Naive B cell (primary cell): ENCODE measurements around the gene WHRN. TPM values are rescaled to one million over a fixed set of nuclear protein-coding genes. Genes with fewer than 3 reads are reported as not detected.

Source experiments
- ATAC-seq, 2 donors: fragments of 150-1000 bp; cut with Tn5 transposase; 2 replicates each; pipeline ENCODE4 v1.10.0; 2021; ENCODE audit warnings: low read depth in 2 of 2, mild to moderate bottlenecking in 2 of 2, moderate library complexity in 2 of 2
- DNase-seq: peaks from one replicate; pipeline ENCODE4 v3.0.0; 2022
- H3K27ac Mint-ChIP-seq, 6 donors: one replicate each; pipeline ENCODE4 v1.8.0; 2020 to 2022; ENCODE audit warnings: mild to moderate bottlenecking in 6 of 6, mixed read lengths in 6 of 6, moderate library complexity in 5 of 6, inconsistent platforms in 2 of 6
- H3K27me3 Mint-ChIP-seq, 3 donors: one replicate each; pipeline ENCODE4 v1.8.0; 2021 to 2022; ENCODE audit warnings: mixed read lengths in 3 of 3, mild to moderate bottlenecking in 1 of 3
- H3K36me3 Mint-ChIP-seq, 2 donors: one replicate each; pipeline ENCODE4 v1.8.0; 2020 to 2022; ENCODE audit warnings: mixed read lengths in 2 of 2, inconsistent platforms in 1 of 2, mild to moderate bottlenecking in 1 of 2
- H3K4me1 Mint-ChIP-seq, 3 donors: one replicate each; pipeline ENCODE4 v1.8.0; 2020 to 2022; ENCODE audit warnings: mixed read lengths in 3 of 3, inconsistent platforms in 1 of 3, mild to moderate bottlenecking in 1 of 3, moderate library complexity in 1 of 3
- H3K4me3 Mint-ChIP-seq, 8 donors: one replicate each; pipeline ENCODE4 v1.8.0; 2020 to 2022; ENCODE audit warnings: mild to moderate bottlenecking in 8 of 8, mixed read lengths in 8 of 8, moderate library complexity in 8 of 8, inconsistent platforms in 2 of 8
- H3K9me3 Mint-ChIP-seq, 7 donors: one replicate each; pipeline ENCODE4 v1.8.0; 2020 to 2022; ENCODE audit warnings: mixed read lengths in 7 of 7, mild to moderate bottlenecking in 5 of 7, inconsistent platforms in 2 of 7, moderate library complexity in 1 of 7
- polyA plus RNA-seq, 6 donors: library from polyadenylated mRNA; unstranded; fragments of 300-500 nt; fragmentation: Illumina TruSeq; gene quantifications; one replicate each; pipeline ENCODE4 v1.2.3, GENCODE V29; 2021; ENCODE audit warnings: low read depth in 6 of 6

WHRN gene
- polyA plus RNA-seq, 6 donors from 2014 or later = 0.27 to 2.0 (median 0.95) TPM

DNA sequence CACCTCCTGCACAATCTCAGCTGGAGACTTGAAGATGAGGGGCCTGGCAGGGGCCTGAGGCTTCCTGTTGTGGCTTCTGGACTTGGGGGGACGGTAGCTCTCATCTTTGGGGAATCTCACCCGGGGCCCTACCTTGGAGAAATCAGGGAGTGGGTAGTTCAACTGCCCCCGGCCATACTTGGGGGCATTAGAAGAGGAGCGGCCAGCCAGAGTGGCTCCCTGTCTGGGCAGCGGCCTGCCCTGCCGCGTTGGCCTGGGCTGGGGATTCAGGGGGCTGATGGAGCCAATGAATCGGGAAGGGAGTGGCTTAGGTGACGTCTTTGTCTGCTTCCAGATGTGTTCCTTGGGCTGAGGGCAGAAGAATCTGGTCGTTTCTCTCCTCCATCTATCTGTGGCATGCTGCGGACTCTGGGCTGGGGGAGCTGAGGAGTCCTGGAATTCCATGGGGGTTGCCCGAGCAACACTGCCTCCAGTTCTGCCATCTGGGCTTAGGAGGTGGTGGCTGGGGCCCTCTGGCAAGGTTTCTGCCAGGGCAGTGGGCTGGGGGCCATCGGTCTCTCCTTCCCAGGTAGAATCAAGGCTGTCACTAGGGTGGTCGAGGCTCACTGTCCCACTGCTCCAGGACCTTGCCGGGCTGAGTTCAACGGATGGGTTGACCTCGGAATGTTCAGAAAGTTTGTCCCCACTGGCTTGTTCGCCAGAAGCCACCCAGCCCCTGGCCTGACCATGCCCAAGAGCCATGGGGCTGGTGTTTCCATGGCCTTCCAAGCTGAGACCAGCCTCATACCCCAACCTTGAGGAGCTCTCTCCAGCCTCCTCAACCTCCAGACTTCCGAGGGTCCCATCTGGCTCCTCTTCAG, 128.5 kb downstream of the WHRN start:
- Mint-ChIP-seq H3K9me3 (no peaks in the 10 kb centered on the region), H3K4me1 (peaks cover 53 to 92% (median 80%) of the 10 kb centered on the region in 3 donors), H3K36me3 (peaks cover 25 to 33% of the 10 kb centered on the region in 2 donors), H3K4me3 (peak overlapping the region in 2 of 8 donors; percentile 16 to 40), H3K27ac (peak overlapping the region in 5 of 6 donors; percentile 76 to 95 (median 79)), H3K27me3 (no peaks in the 10 kb centered on the region)
- no peak for ATAC-seq
- DNase-seq = no peak

DNA sequence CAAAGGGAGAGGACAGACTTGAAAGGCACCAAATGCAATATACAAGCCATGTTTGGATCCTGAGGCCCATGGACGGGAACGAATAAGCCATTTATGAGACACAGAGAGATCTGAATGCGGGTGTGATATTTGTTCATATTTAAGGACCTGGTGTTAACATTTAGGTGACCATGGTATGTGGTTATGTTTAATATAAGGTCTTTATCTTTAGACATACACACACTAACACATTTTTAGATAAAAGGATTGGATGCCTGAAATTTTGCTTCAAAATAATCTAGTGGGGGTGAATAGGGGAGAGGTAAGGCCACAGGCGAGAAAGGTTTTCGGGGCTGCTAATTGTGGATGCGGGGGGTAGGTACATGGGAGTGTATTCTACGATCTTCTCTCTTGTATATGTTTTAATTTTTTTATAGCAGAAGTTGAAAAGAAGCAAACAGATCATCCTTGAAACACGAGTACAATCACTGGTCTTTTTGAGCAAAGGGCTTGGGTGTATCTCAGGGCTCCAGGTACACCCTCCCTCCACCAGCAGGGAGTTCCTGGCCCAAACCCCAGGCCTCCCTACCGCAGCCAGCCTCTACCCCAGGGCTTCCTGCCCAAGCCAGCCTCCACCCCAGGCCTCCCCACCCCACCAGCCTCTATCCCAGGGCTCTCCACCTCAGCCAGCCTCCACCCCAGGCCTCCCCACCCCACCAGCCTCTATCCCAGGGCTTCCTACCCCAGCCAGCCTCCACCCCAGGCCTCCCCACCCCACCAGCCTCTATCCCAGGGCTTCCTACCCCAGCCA, 129.7 kb downstream of the WHRN start:
- Mint-ChIP-seq H3K27ac (peak overlapping the region; percentile 79 to 99 (median 95)), H3K4me1 (peaks cover 60 to 96% (median 84%) of the 10 kb centered on the region in 3 donors), H3K9me3 (no peaks in the 10 kb centered on the region), H3K4me3 (peak overlapping the region in 5 of 8 donors; percentile 9 to 85 (median 20)), H3K36me3 (peaks cover 25 to 33% of the 10 kb centered on the region in 2 donors), H3K27me3 (no peaks in the 10 kb centered on the region)
- DNase-seq (no peak), ATAC-seq (no peak)

DNA sequence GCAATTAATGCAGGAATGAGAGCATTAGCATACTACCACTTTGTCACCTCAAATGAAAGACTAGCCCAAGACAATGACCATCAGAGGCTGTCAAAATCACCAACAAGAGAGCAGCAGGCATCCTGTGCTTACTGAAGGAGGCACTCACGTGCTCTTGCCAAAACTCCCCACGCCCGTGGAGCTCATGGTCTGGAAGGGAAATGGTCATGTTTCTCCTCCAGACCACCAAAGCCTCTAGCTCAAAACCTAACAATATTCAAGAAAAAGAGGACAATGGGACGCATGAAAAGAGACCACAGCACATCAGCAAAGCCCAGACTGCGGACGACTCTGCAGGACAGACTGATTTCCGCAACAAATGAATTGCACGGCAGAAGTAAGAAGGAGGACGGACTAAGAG, 130.3 kb downstream of the WHRN start:
- Mint-ChIP-seq H3K4me3 (peak overlapping the region in 6 of 8 donors; percentile 6 to 85 (median 18)), H3K36me3 (peaks cover 26 to 29% of the 10 kb centered on the region in 2 donors), H3K9me3 (no peaks in the 10 kb centered on the region), H3K4me1 (peaks cover 60 to 97% (median 86%) of the 10 kb centered on the region in 3 donors), H3K27ac (peak overlapping the region; percentile 1 to 99 (median 93)), H3K27me3 (no peaks in the 10 kb centered on the region)
- DNase-seq (no peak), ATAC-seq (no peak)

DNA sequence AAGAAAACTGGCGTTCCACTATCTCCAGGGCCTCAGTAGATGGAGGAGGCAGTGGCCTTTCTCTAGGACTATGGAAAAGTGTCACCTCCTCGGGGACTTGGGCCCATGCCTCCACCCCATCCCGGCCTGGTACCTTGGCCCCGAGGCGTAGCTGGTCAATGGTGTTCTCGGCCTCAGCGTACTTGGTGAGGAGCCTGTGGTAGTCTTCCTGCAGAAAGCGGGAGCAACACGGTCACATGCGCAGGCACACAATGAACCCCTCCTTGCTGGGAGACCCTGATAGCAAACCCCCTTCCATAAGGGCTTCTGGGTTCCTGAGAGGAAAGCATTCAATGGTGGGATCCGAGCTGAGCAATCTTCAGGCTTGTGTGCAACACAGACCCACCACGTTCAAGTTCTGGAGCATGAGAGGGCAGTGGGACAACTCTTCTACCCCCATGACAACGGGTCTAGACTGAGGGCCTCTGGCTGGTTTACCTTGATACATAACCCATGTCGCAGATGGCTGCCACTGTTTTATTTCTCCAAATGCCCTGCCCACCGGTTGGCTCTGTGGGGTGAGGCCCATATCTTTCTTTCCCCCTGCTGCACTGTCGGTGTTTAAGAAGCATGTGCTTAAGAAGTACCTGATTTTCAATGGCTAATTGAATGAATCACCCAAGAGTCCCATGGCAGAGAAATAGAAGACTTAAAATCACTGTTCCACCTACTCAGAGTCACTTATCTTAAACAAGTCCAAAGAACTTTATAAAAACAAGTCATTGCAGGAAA, 131.1 kb downstream of the WHRN start:
- peaks cover 31 to 34% of the 10 kb centered on the region in 2 donors for H3K36me3 Mint-ChIP-seq
- peaks cover 0 to 5% (median 0%) of the 10 kb centered on the region in 7 donors for H3K9me3 Mint-ChIP-seq
- peaks cover 64 to 97% (median 91%) of the 10 kb centered on the region in 3 donors for H3K4me1 Mint-ChIP-seq
- peak overlapping the region; percentile 20 to 85 (median 66) for H3K4me3 Mint-ChIP-seq
- DNase-seq = no peak
- ATAC-seq = no peak
- no peaks in the 10 kb centered on the region for H3K27me3 Mint-ChIP-seq
- peak overlapping the region; percentile 33 to 99 (median 96) for H3K27ac Mint-ChIP-seq

DNA sequence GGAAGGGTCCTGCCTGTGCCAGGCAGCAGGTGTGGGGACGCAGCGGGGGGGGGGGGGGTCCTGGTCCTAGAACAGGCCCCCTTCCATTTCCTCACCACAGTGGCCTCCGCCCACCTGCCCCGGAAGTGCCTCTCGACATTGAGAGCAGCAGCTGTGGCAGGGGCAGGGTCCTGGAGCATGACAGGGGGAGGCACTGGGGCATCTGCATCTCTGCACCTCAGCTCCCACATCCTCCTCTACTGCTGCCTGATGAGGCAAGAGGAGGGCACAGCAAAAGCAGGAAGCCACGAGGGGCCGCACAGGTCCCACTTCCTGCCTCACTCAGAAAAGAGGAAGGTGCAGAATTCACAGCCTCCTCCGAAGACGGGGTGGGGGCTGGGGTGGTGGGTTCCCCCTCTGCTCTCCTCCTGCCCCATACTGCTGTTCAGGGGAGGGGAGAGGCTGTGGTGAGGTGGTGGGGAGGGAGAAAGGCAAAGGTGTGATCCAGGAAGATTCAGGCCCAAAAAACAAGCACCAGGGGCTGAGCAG, 132.3 kb downstream of the WHRN start:
- peaks cover 0 to 5% (median 0%) of the 10 kb centered on the region in 7 donors for H3K9me3 Mint-ChIP-seq
- peak; percentile 94 to 96 for ATAC-seq
- peak; percentile 96 for DNase-seq
- no peaks in the 10 kb centered on the region for H3K27me3 Mint-ChIP-seq
- peak overlapping the region; percentile 26 to 92 (median 82) for H3K4me3 Mint-ChIP-seq
- peaks cover 61 to 94% (median 90%) of the 10 kb centered on the region in 3 donors for H3K4me1 Mint-ChIP-seq
- peaks cover 21 to 30% of the 10 kb centered on the region in 2 donors for H3K36me3 Mint-ChIP-seq
- H3K27ac Mint-ChIP-seq = peak overlapping the region; percentile 79 to 99 (median 97)

GRCh38 chr9:114371973-114372917, 133.0 kb downstream of the WHRN start:
- no peaks in the 10 kb centered on the region for H3K27me3 Mint-ChIP-seq
- no peak for DNase-seq
- peaks cover 18 to 28% of the 10 kb centered on the region in 2 donors for H3K36me3 Mint-ChIP-seq
- peak in 1 of 2 donors; percentile 5 for ATAC-seq
- peak overlapping the region; percentile 26 to 92 (median 82) for H3K4me3 Mint-ChIP-seq
- peak overlapping the region; percentile 79 to 99 (median 98) for H3K27ac Mint-ChIP-seq
- H3K9me3 Mint-ChIP-seq = peaks cover 0 to 5% (median 0%) of the 10 kb centered on the region in 7 donors
- peaks cover 60 to 94% (median 91%) of the 10 kb centered on the region in 3 donors for H3K4me1 Mint-ChIP-seq

DNA sequence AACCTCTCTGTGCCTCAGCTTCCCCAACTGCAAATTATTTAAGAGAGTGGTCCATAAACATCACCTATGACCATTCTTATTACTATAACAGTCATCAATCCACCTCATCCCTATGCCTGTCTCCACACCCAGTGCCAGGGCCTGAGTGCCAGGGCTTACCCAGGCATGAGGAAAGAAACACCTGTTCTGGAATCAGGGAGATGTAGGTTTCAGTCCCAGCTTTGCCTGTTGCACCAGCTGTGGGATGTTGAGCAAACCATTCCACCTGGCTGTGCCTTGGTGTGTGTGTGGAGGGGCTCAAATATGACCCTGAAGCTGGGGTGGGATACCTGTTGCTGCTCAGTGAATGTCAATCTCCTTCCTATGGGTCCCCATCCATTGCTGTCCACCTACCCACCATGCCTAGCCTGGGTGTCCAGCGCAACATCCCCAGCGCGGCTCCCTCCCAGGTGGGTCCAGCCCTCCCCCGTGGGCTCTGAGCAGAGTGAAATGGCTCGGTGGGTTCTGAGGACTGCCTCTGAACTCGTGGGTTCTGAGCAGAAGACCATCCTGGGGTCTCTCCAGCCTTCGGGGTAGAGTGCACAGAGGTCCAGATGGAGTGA, 133.8 kb downstream of the WHRN start:
- Mint-ChIP-seq H3K27me3 (no peaks in the 10 kb centered on the region), H3K9me3 (peaks cover 0 to 5% (median 0%) of the 10 kb centered on the region in 7 donors), H3K27ac (peak overlapping the region; percentile 79 to 99 (median 98)), H3K4me3 (peak overlapping the region; percentile 26 to 92 (median 78)), H3K36me3 (peaks cover 23 to 28% of the 10 kb centered on the region in 2 donors), H3K4me1 (peaks cover 68 to 94% (median 94%) of the 10 kb centered on the region in 3 donors)
- no peak for ATAC-seq
- no peak for DNase-seq

GRCh38 chr9:114370968-114371320, 134.3 kb downstream of the WHRN start:
- Mint-ChIP-seq H3K4me1 (peaks cover 72 to 97% (median 96%) of the 10 kb centered on the region in 3 donors), H3K27me3 (no peaks in the 10 kb centered on the region), H3K27ac (peak overlapping the region; percentile 79 to 99 (median 98)), H3K9me3 (peaks cover 0 to 5% (median 0%) of the 10 kb centered on the region in 7 donors), H3K4me3 (peak overlapping the region in 7 of 8 donors; percentile 26 to 85 (median 79)), H3K36me3 (peaks cover 23 to 28% of the 10 kb centered on the region in 2 donors)
- DNase-seq (no peak), ATAC-seq (no peak)

- Mint-ChIP-seq H3K4me1 (peaks cover 70 to 97% (median 92%) of the 10 kb centered on the region in 3 donors), H3K4me3 (peak overlapping the region in 6 of 8 donors; percentile 26 to 85 (median 80)), H3K9me3 (peaks cover 0 to 5% (median 0%) of the 10 kb centered on the region in 7 donors), H3K27me3 (no peaks in the 10 kb centered on the region), H3K27ac (peak overlapping the region; percentile 79 to 99 (median 98)), H3K36me3 (peaks cover 23 to 27% of the 10 kb centered on the region in 2 donors)
- ATAC-seq = no peak
- DNase-seq = no peak
These were observed 134.9 kb downstream of the WHRN start for GRCh38 chr9:114370251-114370967.

- Mint-ChIP-seq H3K9me3 (peaks cover 0 to 5% (median 0%) of the 10 kb centered on the region in 7 donors), H3K4me1 (peaks cover 67 to 96% (median 88%) of the 10 kb centered on the region in 3 donors), H3K27me3 (no peaks in the 10 kb centered on the region), H3K36me3 (peaks cover 26% of the 10 kb centered on the region in 2 donors), H3K4me3 (peak overlapping the region in 7 of 8 donors; percentile 26 to 72 (median 66)), H3K27ac (peak overlapping the region; percentile 33 to 95 (median 74))
- DNase-seq = no peak
- ATAC-seq = no peak
These were observed 135.8 kb downstream of the WHRN start for GRCh38 chr9:114369216-114370130.
